Caco-2 (cell line): ENCODE measurements around the gene PWWP3B. TPM values are rescaled to one million over a fixed set of nuclear protein-coding genes. Genes with fewer than 3 reads are reported as not detected.
"Not testable (repeated sequence)": the region's sequence is repeated elsewhere in the genome, so short reads cannot be mapped to it uniquely, and the experiment has no call there.

ENCODE experiments used
- BruUV-seq: library from RNA; stranded (reverse); fragments of 400-500 nt; replicated peaks from 2 replicates; lab custom pipeline; 2021; lab: Mats Ljungman, UMichigan
- CTCF ChIA-PET: fragments of 300-600 bp; sonication (Branson Sonifier 250); formaldehyde crosslinking; loops from one replicate; lab custom pipeline; 2022; ENCODE audit warnings: antibody characterized with exemption; lab: Charles Lee
- POLR2A ChIA-PET: fragments of 300-600 bp; sonication (Branson Sonifier 250); formaldehyde crosslinking; loops from one replicate; lab custom pipeline; 2022; ENCODE audit warnings: antibody characterized with exemption; lab: Charles Lee
- DNase-seq, 2 experiments: peaks; one replicate each; pipeline versions ENCODE4 v3.0.0 to v3.0.0-alpha.2; 2020 to 2022
- H3K27me3 ChIP-seq: replicated peaks from 2 replicates; pipeline ENCODE4 v1.6.0; 2011; ENCODE audit warnings: low read length; ENCODE audit not compliant: control insufficient read depth, insufficient read depth
- H3K36me3 ChIP-seq: 2 replicates; pipeline ENCODE4 v1.5.1; 2011; ENCODE audit warnings: low read length; ENCODE audit not compliant: control insufficient read depth, insufficient read depth
- H3K4me1 ChIP-seq: fragments of 250-450 bp; sonication (Bioruptor Pico); 2 replicates; pipeline ENCODE4 v1.5.1; 2020; ENCODE audit warnings: mild to moderate bottlenecking
- H3K4me3 ChIP-seq: 2 replicates; pipeline ENCODE4 v1.5.1; 2011; ENCODE audit warnings: low read depth, mild to moderate bottlenecking, control low read depth, low read length
- H3K9me3 ChIP-seq: fragments of 250-450 bp; sonication (Bioruptor Pico); 2 replicates; pipeline ENCODE4 v1.5.1; 2020; ENCODE audit warnings: mild to moderate bottlenecking, moderate library complexity
- H3K27ac Mint-ChIP-seq: one replicate; pipeline ENCODE4 v1.8.0; 2022; ENCODE audit warnings: mixed read lengths; ENCODE audit not compliant: unreplicated experiment
- H3K27me3 Mint-ChIP-seq: one replicate; pipeline ENCODE4 v1.8.0; 2022; ENCODE audit warnings: mixed read lengths; ENCODE audit not compliant: insufficient read depth, unreplicated experiment
- H3K36me3 Mint-ChIP-seq: one replicate; pipeline ENCODE4 v1.8.0; 2022; ENCODE audit warnings: mild to moderate bottlenecking, mixed read lengths; ENCODE audit not compliant: insufficient read depth, unreplicated experiment
- H3K4me1 Mint-ChIP-seq: one replicate; pipeline ENCODE4 v1.8.0; 2022; ENCODE audit warnings: low read depth, mixed read lengths; ENCODE audit not compliant: unreplicated experiment
- H3K4me3 Mint-ChIP-seq: one replicate; pipeline ENCODE4 v1.8.0; 2022; ENCODE audit warnings: mild to moderate bottlenecking, moderate library complexity, mixed read lengths; ENCODE audit not compliant: unreplicated experiment
- H3K9me3 Mint-ChIP-seq: one replicate; pipeline ENCODE4 v1.8.0; 2022; ENCODE audit warnings: mixed read lengths; ENCODE audit not compliant: unreplicated experiment
- CTCF ChIP-seq, 2 experiments: fragments of 200-600 bp in 1 of 2; IDR thresholded peaks; 1 replicate in 1 of 2; 2 replicates in 1 of 2; pipeline versions ENCODE4 v1.5.1 to v1.8.0; 2011 to 2022; ENCODE audit warnings: antibody characterized with exemption in 1 of 2, control low read depth in 1 of 2, inconsistent platforms in 1 of 2, low read depth in 1 of 2, low read length in 1 of 2, mild to moderate bottlenecking in 1 of 2, moderate library complexity in 1 of 2; ENCODE audit not compliant: insufficient read depth in 1 of 2, severe bottlenecking in 1 of 2, unreplicated experiment in 1 of 2
- intact Hi-C: fragments of 100-400 bp; cut with micrococcal nuclease; formaldehyde crosslinking; loops from one replicate; pipeline ENCODE4 v1.10.0; 2022; ENCODE audit not compliant: unreplicated experiment
- total RNA-seq: library from RNA; stranded (reverse); gene quantifications from 2 replicates; pipeline ENCODE4 v1.2.3, GENCODE V29; 2022

Gene PWWP3B
- total RNA-seq, 1 experiment from 2014 or later, result 0.07 TPM

- no peak for DNase-seq
- no TSS peak for BruUV-seq
- Histone ChIP-seq H3K36me3 (no peaks in the 10 kb centered on the region), H3K4me1 (no peaks in the 10 kb centered on the region), H3K27me3 (no peaks in the 10 kb centered on the region), H3K4me3 (no peak overlapping the region), H3K9me3 (no peaks in the 10 kb centered on the region)
- Mint-ChIP-seq H3K36me3 (no peaks in the 10 kb centered on the region), H3K27me3 (peaks cover 5% of the 10 kb centered on the region), H3K4me3 (no peak overlapping the region), H3K27ac (no peak overlapping the region), H3K9me3 (no peaks in the 10 kb centered on the region), H3K4me1 (peaks cover 10% of the 10 kb centered on the region)
- intact Hi-C loops, result no loop called here
- TF ChIP-seq CTCF (IDR thresholded peaks at IDR 0.05; ENCODE audit: insufficient read depth in 1 of 2, low read depth in 1 of 2, low read length in 1 of 2, severe bottlenecking in 1 of 2, unreplicated experiment in 1 of 2), result no peak
- ChIA-PET POLR2A (no interaction called here), CTCF (no interaction called here)
Measured at GRCh38 chrX:106177982-106178321, 9.8 kb downstream of the PWWP3B start.

GRCh38 chrX:106178826-106179225, 10.7 kb downstream of the PWWP3B start:
- H3K27me3 Mint-ChIP-seq, result peaks cover 5% of the 10 kb centered on the region
- no peak overlapping the region for H3K4me3 Mint-ChIP-seq

GRCh38 chrX:106183685-106184084, 15.6 kb downstream of the PWWP3B start:
- H3K4me1 ChIP-seq, BruUV-seq, H3K4me3 ChIP-seq, H3K27me3 ChIP-seq, POLR2A ChIA-PET, H3K36me3 ChIP-seq, H3K9me3 Mint-ChIP-seq, H3K36me3 Mint-ChIP-seq, DNase-seq, H3K27ac Mint-ChIP-seq, H3K4me3 Mint-ChIP-seq, CTCF ChIA-PET, H3K4me1 Mint-ChIP-seq, H3K27me3 Mint-ChIP-seq, H3K9me3 ChIP-seq, intact Hi-C loops: not testable (repeated sequence)

More at GRCh38 chrX:106178826-106179225, 10.7 kb downstream of the PWWP3B start:
- CTCF ChIA-PET, result no interaction called here
- BruUV-seq, result no TSS peak
- Histone ChIP-seq H3K4me3 (no peak overlapping the region), H3K27me3 (no peaks in the 10 kb centered on the region), H3K9me3 (no peaks in the 10 kb centered on the region), H3K36me3 (no peaks in the 10 kb centered on the region), H3K4me1 (no peaks in the 10 kb centered on the region)
- TF ChIP-seq CTCF (IDR thresholded peaks at IDR 0.05; ENCODE audit: insufficient read depth in 1 of 2, low read depth in 1 of 2, low read length in 1 of 2, severe bottlenecking in 1 of 2, unreplicated experiment in 1 of 2), result no peak
- intact Hi-C loops, result no loop called here
- H3K27ac Mint-ChIP-seq, result no peak overlapping the region
- POLR2A ChIA-PET, result no interaction called here
- H3K9me3 Mint-ChIP-seq, result no peaks in the 10 kb centered on the region
- no peaks in the 10 kb centered on the region for H3K36me3 Mint-ChIP-seq
- DNase-seq, result no peak
- peaks cover 10% of the 10 kb centered on the region for H3K4me1 Mint-ChIP-seq
